ENCODE data around the gene EEF1A2.

EEF1A2 gene

GRCh38 chr20:63457737-63458136 is 41.1 kb downstream of the EEF1A2 start (continued):
- TF ChIP-seq PPARA (CRISPR knock-in tag; IDR thresholded peaks at IDR 0.05; ENCODE audit: borderline replicate concordance) (no peak), ARNTL (CRISPR knock-in tag; IDR thresholded peaks at IDR 0.05; ENCODE audit: borderline replicate concordance, low read depth) (no peak)

- TF ChIP-seq ZNF565 (CRISPR knock-in tag; conservative IDR thresholded peaks at IDR 0.05; ENCODE audit: low read depth): peak; percentile 65; the same call in 1 of the 2 replicates
- no peak for TF ChIP-seq CSRNP3 (CRISPR knock-in tag; IDR thresholded peaks at IDR 0.05)
- TF ChIP-seq ZC3H10 (CRISPR knock-in tag; IDR thresholded peaks at IDR 0.05): no peak
- peak; percentile 5; the same call in 1 of the 2 replicates for TF ChIP-seq ARNTL (CRISPR knock-in tag; IDR thresholded peaks at IDR 0.05; ENCODE audit: borderline replicate concordance, low read depth)
- peak; percentile 29; the same call in 1 of the 2 replicates for TF ChIP-seq ZNF8 (CRISPR knock-in tag; IDR thresholded peaks at IDR 0.05)
- TF ChIP-seq GLIS3 (CRISPR knock-in tag; IDR thresholded peaks at IDR 0.05): no peak
- no peak for TF ChIP-seq ZFP30 (CRISPR knock-in tag; IDR thresholded peaks at IDR 0.05)
- peak; percentile 65; the same call in 1 of the 2 replicates for TF ChIP-seq ZNF70 (CRISPR knock-in tag; IDR thresholded peaks at IDR 0.05)
- no peak for TF ChIP-seq ZFP3 (CRISPR knock-in tag; IDR thresholded peaks at IDR 0.05)
- TF ChIP-seq TCF4 (CRISPR knock-in tag; IDR thresholded peaks at IDR 0.05; ENCODE audit: borderline replicate concordance): peak; percentile 91
- TF ChIP-seq, protein P1, sequence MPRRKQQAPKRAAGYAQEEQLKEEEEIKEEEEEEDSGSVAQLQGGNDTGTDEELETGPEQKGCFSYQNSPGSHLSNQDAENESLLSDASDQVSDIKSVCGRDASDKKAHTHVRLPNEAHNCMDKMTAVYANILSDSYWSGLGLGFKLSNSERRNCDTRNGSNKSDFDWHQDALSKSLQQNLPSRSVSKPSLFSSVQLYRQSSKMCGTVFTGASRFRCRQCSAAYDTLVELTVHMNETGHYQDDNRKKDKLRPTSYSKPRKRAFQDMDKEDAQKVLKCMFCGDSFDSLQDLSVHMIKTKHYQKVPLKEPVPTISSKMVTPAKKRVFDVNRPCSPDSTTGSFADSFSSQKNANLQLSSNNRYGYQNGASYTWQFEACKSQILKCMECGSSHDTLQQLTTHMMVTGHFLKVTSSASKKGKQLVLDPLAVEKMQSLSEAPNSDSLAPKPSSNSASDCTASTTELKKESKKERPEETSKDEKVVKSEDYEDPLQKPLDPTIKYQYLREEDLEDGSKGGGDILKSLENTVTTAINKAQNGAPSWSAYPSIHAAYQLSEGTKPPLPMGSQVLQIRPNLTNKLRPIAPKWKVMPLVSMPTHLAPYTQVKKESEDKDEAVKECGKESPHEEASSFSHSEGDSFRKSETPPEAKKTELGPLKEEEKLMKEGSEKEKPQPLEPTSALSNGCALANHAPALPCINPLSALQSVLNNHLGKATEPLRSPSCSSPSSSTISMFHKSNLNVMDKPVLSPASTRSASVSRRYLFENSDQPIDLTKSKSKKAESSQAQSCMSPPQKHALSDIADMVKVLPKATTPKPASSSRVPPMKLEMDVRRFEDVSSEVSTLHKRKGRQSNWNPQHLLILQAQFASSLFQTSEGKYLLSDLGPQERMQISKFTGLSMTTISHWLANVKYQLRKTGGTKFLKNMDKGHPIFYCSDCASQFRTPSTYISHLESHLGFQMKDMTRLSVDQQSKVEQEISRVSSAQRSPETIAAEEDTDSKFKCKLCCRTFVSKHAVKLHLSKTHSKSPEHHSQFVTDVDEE (CRISPR knock-in tag; IDR thresholded peaks at IDR 0.05): peak; percentile 94
- TF ChIP-seq RARB (CRISPR knock-in tag; IDR thresholded peaks at IDR 0.05): no peak
- TF ChIP-seq CSDC2 (CRISPR knock-in tag; IDR thresholded peaks at IDR 0.05): no peak
- TF ChIP-seq ISL1 (CRISPR knock-in tag; IDR thresholded peaks at IDR 0.05): no peak
- ATAC-seq: peak; percentile 20
These were observed 42.2 kb downstream of the EEF1A2 start for GRCh38 chr20:63456429-63457284.

- ATAC-seq: no peak
- TF ChIP-seq ZNF8 (CRISPR knock-in tag; IDR thresholded peaks at IDR 0.05) (no peak), CSRNP3 (CRISPR knock-in tag; IDR thresholded peaks at IDR 0.05) (no peak), SNAI2 (CRISPR knock-in tag; IDR thresholded peaks at IDR 0.05) (no peak)
These were observed 43.4 kb downstream of the EEF1A2 start for GRCh38 chr20:63455568-63455859.

DNA sequence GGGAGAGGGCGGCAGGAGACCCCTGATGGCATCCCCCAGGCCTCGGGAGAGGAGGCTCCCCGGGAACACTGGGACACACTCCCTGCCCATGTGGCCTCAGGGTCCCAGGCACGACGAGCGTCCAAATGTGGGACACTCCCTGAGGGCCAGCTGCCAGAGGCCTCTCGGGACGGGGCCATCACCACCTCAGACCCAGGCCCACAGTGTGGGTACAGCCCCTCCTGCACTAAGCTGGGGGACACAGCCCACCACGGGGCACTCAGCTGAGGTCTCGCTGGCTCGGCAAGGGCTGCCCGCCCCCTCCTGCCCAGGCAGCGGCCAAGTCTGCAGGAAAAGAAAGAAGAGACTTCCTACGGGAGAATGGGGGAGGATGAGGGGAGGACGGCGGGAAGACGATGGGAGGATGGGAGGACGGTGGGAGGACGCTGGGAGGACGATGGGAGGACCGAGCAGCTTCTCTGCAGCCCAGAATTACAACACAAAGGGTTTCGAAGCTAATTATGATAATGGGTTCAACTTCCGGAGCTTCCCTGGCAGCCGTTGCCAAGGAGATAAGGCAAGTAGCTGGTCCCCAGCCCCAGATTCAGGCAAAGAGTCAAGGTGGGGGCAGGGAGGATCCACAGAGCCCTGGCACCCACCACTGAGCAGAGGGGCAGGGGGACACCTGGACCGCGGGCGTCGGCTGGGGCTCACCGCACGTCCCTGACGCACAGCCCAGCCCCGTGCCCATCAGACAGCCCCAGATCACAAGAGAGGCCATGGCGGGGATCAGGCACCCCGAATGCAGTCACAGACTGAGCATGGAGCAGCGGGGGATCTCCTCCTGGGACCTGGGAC is 43.9 kb downstream of the EEF1A2 start:
- ATAC-seq: no peak
- TF ChIP-seq ZFP3 (CRISPR knock-in tag; IDR thresholded peaks at IDR 0.05): no peak

DNA sequence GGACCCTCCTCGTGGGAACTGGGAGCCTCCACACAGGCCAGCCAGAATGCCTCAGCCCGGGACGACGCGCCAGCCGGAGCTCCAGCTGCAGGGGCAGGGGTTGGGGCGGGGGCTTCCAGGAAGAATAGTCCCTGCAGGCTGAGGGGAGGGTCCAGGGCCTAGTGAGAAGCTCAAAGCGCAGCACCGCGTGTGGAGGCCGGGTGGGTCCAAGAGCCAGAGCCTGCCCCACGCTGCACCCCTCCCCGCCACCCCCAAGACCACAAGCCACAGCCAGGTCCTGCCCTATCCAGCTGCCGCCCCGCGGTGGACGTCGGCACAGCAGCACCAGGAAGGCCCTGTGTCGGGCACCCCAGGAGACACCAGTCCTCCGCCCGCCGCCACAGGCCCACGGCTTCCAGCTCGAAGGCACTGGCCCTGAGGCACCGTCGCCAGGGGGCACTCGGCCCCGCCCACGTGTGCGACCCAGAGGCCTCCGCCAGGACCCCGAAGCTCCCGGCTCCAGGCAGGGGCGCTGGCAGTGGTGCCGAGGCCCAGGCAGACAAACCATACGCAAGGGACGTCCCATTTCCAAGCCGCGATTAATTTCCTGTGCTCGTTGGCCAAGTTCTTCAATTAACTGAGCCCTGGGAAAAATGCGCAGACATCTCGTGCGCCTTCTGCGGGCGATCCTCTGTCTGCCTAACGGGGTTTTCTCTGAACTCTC is 45.9 kb downstream of the EEF1A2 start:
- TF ChIP-seq, protein P1 (CRISPR knock-in tag; IDR thresholded peaks at IDR 0.05): 0 out of 2 replicates have a peak, but pooled peaks have one; percentile 32
- no peak for TF ChIP-seq ZNF565 (CRISPR knock-in tag; conservative IDR thresholded peaks at IDR 0.05; ENCODE audit: low read depth)
- ATAC-seq: peak; percentile 65

All from SK-N-SH treated with all-trans-retinoic acid at 6 μM for 48 hours (cell line).